Stimulated activated CD8-positive, alpha-beta memory T cell treated with anti-CD3 and anti-CD28 coated beads, Interleukin-12 subunit alpha, Interleukin-12 subunit beta, amount 100 ng/mL, for 1 hour (primary cell): Measurements from ENCODE around the gene THOC6.
"Not testable (repeated sequence)": the region's sequence is repeated elsewhere in the genome, so short reads cannot be mapped to it uniquely, and the experiment has no call there.

Experiments used
- DNase-seq: peaks from one replicate; pipeline ENCODE4 v3.0.0-alpha.2; 2020; ENCODE audit warnings: low read depth

The THOC6 gene

DNA sequence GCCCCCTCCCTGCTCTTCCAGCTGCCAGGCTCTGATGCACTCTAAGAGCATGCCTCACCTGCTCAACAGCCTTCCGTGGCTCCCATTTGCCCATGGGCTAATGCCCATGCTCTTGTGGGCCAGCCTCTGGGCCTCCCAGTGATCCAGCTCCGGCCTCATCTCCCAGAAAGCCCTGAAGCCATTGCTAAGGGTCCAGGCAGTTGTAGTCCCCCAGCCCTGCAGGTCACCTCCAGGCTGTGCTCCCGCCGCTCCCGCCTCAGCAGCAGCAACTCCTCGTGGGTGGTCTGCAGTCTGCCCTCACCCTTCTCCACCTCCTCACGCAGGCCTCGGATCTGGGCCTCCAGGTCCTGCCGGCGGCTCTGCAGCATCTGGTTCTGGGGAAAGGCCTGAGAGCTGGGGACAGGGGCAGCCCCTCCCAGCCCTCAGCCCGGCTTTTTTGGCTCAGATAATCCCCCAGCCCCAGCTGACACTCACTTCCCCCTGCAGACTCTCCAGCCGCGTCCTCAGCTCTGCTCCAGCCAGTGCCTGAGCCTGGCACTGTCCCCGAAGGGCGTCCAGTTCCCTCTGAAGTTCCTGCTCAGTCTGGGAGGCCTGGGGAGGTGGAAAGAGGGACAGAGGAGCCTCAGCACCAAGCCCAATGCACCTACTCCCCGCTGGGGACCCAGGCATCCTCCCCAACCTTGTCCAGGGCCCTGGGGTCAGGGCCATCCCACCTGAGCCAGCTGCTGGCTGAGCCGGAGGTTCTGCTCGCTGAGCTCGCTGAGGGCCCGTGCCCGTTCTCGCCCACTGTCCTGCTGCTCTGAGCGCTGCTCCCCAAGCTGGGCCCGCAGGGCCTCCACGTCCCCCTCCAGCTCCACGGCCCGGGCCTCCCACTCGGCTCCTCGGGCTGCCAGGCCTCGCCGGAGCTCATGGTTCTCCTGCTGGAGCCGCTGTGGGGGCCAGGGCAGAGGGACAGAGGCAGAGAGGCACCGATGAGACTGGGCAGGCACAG lies 6.7 kb downstream of the THOC6 start:
- no peak for DNase-seq

DNA sequence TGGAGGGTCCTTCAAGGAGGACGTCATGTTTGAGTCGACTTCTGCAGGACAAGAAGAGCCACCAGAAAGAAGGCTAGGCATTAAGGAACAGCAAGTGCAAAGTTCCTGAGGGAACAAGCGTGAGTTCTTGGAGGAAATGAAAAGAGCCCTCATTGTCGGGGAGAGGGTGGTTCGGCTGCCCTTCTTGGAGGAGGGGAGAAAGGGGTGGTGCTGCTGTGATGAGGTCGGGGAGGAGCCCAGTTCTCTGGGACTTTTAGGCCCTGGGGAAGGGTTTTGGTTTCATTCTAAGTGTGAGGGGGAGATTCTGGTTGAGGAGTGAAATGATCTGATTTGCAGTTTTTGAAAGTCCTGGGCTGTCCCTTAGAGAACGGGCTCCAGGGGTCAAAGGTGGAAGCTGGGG lies 8.8 kb downstream of the THOC6 start:
- DNase-seq: no peak

DNA sequence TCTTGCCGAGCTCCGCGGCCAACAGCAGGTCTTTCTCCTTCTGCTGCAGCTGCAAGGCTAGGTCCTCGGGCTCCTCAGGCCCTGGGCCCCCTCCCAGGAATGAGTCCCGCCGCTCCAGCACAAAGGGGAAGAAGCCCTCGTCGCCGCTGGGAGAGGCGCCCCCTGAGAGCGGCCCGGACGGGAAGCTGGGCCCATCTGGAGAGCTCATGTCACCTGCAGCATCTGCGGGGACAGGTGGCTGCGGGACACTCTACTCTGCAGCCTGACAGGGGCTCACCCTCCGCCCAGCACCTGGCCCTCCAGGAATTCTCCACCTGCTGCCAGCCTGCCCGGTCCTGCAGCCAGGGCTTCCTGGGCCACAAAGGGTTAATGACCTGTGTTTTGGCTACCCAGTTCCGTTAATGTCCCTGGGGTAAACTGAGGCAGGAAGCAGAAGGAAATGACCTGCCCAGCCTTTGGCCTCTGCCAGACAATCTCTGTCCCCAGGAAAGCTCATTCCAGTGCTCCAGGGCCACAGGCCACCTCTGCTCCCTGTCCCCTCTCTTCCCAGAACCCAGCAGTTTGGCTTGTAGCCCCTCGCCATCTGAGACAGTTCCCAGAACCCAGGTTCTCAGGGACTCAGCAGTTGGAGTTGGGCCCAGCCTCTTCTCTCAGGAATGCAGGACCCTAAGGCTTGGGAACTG lies 11.6 kb downstream of the THOC6 start:
- DNase-seq: no peak

DNA sequence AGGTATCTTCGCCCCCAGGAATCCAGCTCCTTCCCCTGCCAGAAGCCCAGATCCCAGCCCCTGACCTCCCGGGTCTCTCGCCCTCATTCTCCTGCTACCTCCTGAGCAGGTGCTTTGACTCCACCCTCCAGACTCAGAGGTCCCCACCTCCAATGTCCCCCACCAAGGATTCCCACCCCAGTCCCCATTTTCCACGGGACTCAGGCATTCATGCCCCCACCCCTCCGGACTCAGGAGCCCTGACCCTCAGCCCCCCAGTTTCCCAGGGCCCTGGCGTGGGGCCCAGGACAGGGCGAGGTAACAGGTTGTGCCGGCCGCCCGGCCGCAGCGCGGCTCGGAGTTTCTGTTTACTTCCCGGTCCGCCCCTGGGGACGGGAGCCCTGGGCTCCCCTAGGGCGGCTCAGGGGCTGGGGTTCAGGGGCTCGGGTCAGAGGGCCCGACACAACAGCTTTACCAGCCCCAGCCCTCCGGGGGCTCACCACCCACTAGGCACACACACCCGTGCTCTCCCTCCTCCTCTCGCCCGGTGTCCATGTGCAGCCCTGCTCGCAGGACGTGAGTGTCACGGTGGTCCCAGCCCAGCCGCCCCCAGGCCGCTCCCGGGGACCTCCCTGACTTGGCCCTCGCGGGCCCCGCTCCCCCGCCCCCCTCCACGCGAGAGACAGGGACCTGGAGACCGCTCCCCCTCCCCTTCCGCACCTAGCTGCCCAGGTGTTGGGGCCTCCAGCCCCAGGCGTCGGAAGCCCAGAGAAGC lies 12.3 kb downstream of the THOC6 start:
- DNase-seq: no peak

DNA sequence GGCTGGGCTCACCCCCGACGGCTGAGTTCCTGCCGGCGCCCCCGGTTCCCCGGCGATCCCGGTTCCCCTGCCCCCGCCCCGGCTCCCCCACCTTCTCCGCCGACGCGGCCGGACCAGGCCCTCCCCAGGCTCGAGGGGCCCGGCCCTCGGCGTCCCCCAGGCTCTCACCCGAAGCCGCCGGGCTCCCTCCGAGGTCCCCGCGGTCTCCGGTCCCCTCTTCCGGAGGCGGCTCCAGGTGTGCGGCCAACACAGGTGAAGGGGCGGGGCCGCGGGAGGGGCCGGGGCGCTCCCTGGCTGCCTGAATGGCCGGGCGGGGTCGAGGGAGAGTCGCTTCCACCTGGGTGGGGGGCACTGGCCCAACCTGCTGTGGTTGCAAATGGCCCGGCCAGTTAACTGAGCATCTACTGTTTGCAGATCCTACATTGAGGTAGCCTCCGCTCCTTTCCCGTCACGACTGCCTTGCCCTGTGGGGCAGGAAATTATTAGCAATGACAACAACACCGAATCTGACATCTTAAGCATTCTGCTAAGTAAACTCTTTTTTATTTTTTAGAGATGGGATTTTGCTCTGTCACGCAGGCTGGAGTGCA lies 13.0 kb downstream of the THOC6 start, which contains the start of gene BICDL2:
TSS of gene BICDL2 (minus strand) at position 219 of the 590 bp plus-strand sequence. CDS start 1,448 bp downstream, outside the sequence.
- no peak for DNase-seq

DNA sequence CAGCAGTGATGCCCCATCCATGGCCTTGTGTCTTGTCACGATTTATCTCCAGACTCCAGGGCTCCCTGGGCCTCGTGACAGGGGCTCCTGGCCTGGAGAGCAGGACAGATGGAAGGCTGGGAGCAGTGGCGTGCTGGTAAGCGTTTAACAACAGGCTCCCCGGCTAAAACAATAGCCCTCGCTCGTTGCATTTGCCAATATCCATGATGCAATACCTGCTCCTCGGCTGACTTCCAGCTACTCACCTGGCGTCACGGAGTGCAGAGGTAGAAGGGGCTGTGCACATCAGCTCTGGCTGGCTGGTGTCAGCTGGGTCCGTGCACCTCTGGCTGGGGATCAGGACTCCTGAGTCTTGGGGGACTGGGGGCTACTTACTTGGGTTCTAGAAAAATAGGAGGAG lies 14.4 kb downstream of the THOC6 start:
- DNase-seq: no peak

DNA sequence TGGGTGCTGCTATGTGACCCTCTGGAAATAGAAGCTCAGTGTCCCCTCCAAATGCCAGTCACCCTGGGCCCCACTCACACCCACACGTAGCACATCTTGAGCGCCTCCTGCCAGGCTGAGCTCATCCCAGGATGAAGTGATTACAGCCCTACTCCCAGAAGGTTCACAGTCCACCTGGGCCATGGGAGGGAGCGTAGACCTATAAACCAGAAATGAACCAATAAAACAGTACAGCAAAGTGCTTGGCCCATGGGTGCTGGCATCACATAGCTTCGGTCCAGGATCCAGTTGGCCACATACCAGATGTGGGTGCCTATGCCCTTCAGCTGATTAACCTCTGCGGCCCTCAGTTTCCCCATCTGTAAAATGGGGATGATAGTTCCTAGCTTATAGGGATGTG lies 15.1 kb downstream of the THOC6 start:
- no peak for DNase-seq

DNA sequence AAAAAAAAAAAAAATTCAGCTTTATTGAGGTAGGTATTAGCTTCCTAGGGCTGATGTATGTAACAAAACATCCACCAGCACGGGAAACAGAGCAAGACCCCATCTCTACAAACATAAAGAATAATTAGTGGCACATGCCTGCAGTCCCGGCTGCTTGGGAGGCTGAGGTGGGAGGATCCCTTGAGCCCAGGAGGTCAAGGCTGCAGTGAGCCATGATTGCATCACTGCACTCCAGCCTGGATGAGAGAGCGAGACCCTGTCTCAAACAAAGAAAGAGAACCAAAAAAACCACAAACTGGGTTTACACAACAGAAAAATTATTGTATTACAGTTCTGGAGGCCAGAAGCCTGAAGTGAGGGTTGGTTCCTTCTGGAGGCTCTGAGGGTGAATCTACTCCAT lies 18.5 kb downstream of the THOC6 start:
- no peak for DNase-seq

DNA sequence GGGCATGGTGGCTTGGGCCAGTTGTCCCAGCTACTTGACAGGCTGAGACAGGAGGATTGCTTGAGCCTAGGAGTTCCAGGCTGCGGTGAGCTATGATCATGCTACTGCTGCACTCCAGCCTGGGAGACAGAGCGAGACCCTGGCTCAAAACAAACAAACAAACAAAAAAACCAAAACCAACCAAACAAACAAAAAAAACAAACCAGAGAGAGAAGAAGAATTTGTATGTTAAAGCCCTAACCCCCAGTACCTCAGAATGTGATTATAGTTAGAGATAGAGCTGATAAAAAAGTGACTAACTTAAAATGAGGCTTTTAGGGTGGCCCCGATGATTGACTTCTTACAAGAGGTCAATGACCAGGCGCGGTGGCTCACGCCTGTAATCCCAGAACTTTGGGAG lies 20.9 kb downstream of the THOC6 start:
- no peak for DNase-seq

DNA sequence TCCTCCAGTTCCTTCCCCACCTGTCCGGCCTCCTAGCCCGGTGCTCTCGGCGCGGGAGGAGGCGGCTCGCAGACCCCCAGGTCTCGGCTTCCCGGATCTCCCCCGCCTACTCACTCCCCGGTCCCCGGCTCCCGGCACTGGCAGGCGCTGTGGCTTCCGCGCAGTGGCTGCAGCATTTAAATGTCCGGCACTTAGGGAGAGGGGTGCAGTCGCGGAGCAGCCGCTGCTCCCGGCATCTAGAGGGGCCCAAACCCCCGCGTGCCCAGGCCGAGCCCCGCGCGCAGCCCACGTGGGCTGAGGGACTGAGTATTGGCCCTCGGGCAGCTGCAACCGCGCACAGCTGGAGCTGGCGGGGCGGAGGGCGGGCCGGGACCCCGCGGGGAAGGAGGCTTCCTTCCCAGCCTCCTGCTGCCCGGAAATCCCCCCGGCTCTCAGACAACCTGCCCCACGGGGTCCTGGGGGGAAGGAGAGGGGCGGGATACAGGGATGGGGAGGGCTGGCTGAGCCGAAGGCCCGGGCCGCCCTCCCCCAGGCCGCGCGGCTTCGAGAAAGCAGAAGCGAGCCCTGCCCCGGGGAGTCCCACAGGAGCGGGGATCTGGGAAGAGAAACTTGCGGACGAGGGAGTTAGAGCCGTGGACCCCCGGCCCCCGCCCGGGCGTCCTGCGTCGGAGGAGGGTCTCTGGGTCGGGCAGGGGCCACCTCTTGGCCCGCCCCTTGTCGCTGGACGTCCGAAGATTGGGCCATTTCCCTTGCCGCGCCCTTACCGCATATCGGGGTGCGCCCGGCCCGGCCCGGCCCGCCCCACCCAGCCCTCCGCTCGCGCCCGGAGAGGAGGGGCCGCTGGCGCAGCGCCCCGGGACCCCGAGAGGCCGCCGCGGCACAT lies 22.2 kb downstream of the THOC6 start, which contains the start of gene MMP25:
TSS of gene MMP25 (plus strand) at position 804 of the 883 bp plus-strand sequence. CDS start 357 bp downstream, outside the sequence.
- no peak for DNase-seq

DNA sequence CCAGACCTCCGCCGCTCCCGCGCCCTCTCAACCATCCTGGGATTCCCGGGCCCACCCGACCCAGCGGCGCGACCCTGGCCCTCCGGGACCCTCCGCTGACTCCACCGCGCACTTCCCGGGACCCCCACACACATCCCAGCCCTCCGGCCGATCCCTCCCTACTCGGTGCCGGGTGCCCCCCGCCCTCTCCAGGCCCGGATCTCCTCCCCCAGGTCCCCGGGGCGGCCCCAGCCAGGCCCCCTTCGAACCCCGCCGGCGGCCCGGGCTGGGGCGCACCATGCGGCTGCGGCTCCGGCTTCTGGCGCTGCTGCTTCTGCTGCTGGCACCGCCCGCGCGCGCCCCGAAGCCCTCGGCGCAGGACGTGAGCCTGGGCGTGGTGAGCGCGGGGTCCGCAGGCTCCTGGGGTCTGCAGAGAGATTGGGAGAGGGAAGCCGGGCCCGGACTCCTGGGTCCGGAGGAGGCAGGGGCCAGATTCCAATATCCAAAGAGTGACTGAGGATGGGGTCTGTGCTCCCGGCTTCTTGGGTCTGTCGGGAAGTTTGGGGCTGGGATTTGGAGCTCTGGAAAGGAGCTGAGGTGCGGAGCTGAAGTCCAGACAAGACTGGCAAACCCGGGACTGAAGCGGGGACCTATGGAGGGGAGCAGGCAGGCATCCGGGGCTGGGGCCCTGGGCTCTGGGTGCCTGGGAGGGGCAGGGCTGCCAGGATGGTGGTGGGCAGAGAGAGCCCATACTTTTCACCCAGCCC lies 23.0 kb downstream of the THOC6 start:
- no peak for DNase-seq

DNA sequence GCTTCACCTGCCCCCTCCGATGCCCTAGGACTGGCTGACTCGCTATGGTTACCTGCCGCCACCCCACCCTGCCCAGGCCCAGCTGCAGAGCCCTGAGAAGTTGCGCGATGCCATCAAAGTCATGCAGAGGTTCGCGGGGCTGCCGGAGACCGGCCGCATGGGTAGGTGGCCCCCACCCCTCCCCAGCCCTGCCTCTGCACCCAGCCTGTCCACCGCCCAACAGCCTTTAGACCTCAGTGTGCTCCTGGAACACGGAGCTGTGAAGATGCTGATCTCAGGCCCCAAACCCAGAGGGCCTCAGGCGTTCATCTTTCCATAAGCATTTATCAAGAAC lies 23.5 kb downstream of the THOC6 start:
- no peak for DNase-seq

DNA sequence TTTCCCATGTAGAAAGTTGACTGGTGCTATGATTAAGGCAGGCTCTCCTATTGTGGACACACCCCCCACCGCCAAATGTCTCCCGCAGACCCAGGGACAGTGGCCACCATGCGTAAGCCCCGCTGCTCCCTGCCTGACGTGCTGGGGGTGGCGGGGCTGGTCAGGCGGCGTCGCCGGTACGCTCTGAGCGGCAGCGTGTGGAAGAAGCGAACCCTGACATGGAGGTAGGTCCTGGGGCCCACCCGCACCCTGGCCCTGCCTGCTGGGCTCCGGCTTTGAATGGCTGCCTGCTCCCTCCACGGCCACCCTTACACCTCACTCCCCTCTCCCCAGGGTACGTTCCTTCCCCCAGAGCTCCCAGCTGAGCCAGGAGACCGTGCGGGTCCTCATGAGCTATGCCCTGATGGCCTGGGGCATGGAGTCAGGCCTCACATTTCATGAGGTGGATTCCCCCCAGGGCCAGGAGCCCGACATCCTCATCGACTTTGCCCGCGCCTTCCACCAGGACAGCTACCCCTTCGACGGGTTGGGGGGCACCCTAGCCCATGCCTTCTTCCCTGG lies 26.2 kb downstream of the THOC6 start:
- DNase-seq: no peak

DNA sequence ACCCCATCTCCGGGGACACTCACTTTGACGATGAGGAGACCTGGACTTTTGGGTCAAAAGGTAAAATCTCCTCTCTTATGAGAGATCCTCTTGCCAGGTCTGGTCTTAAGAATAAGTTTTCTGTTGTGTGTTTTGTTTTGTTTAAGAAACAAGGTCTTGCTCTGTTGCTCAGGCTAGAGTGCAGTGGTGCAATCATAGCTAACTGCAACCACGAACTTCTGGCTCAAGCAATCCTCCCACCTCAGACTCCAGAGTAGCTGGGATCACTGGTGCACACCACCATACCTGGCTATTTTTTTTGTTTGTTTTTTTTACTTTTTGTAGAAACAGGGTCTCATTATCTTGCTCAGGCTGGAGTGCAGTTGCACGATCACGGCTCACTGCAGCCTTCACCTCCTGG lies 26.7 kb downstream of the THOC6 start:
- DNase-seq: no peak

DNA sequence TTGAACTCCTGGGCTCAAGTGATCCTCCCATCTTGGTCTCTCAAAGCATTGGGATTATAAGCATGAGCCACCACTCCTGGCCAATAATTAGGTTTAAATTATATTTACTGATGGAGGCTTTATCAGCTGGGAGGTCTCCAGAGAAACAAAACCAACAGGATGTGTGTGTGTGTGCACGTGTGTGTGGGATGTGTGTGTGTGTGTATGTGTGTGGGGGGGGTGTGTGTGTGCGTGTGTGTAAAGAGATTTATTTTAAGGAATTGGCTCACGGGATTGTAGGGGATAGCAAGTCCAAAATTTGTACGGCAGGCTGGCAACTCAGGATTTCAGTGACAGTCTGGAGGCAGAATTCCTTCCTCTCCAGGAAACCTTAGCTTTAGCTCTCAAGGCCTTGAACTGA lies 27.2 kb downstream of the THOC6 start:
- DNase-seq: no peak

DNA sequence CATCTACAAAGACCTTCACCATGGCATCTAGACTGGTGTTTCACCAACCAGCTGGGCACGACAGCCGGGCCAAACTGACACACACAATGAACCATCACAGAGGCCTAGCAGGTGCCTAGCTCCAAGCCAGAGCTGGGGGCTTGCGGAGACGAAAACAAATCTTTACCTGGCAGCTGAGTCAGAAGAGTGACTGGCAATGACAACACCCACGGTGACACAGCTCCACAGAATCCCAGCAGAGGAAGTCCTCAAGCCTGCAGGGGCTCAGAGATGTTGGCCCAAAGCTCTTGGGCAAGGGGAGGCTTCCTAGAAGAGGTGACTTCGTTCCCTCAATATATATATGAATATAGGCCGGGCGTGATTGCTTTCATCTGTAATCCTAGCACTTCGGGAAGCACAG lies 27.7 kb downstream of the THOC6 start:
- DNase-seq: no peak

DNA sequence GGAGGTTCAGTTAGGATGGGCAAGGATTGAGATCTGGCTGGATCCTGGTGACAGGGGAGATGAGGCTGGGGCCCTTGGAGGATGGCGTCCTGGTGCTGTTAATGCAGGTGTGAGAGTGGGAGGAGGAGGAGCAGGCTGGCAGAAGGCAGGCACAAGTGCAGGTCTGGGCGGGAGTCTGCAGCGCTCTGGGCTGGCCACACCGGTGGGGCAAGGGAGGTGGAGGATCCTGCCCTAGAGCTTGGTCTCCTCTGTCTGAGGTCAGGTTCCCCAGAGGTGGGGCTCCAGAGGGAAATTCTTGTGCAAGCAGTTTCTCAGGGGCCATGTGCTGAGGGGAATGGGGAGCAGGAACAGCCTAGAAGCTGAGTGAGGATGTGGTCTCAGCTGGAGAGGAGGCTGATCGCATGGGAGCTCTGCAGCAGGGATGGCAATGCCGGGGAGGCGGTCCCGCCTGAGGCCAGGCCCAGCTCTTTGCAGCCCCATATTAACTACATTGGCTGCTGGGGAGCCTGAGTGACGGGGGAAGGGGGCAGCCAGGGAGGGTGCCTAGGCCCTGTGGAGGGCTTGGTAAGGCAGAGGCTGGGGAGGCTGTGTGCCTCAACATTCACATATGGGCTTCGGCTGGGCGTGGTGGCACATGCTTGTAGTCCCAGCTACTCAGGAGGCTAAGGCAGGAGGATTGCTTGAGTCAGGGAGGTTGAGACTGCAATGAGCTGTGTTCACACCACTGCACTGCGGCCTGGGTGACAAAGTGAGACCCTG lies 28.9 kb downstream of the THOC6 start:
- DNase-seq: not testable (repeated sequence)

DNA sequence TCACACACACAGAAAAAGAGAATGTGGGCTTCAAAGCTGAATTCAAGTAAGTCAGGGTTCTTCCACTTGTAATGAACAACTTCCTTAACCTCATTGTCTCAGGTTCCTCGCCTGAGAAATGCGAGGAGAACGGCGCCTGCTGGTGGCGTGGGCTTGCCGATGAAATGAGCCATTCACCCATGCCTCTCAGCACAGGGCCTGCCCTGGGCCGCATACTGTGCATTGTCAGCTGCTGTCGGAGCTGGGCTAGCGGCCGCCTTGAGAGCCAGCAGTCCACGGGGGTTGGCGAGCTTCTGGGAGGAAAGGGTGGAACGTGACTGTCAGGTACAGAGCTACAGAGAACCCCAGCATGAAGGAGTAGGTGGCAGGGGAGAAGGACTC lies 29.5 kb downstream of the THOC6 start:
- DNase-seq: not testable (repeated sequence)
